ENCODE measurements around the gene B4GALT4.

- no peak for TF ChIP-seq POLR2A (IDR thresholded peaks at IDR 0.05)
- TF ChIP-seq CTCF (IDR thresholded peaks at IDR 0.05), result no peak
Observed at GRCh38 chr3:119184111-119184510, 56.6 kb downstream of the B4GALT4 start.

All from tibial nerve (tissue), 3 donors.